Fibroblast of lung (primary cell): ENCODE measurements around the gene MMP14. TPM values are rescaled to one million over a fixed set of nuclear protein-coding genes. Genes with fewer than 3 reads are reported as not detected.
A peak's percentile ranks its signal among the peaks of the same experiment; 100 is the strongest.

Experiments
- DNase-seq, 2 donors: peaks; one replicate each; pipeline versions ENCODE4 v3.0.0 to v3.0.0-alpha.2; 2010; ENCODE audit warnings: low read depth in 2 of 2
- H2AFZ ChIP-seq: 2 replicates; pipeline ENCODE4 v1.5.1; 2012; ENCODE audit warnings: low read length, control low read depth, inconsistent platforms
- H3K27ac ChIP-seq: 2 replicates; pipeline ENCODE4 v1.5.1; 2011; ENCODE audit warnings: low read length, control low read depth; ENCODE audit not compliant: insufficient read depth
- H3K27me3 ChIP-seq: 2 replicates; pipeline ENCODE4 v1.5.1; 2011; ENCODE audit warnings: mild to moderate bottlenecking, low read length; ENCODE audit not compliant: control insufficient read depth, insufficient read depth
- H3K36me3 ChIP-seq: 2 replicates; pipeline ENCODE4 v1.5.1; 2011; ENCODE audit warnings: low read length; ENCODE audit not compliant: control insufficient read depth, insufficient read depth
- H3K4me1 ChIP-seq: 2 replicates; pipeline ENCODE4 v1.5.1; 2011; ENCODE audit warnings: low read length; ENCODE audit not compliant: control insufficient read depth, insufficient read depth; ENCODE audit errors: extremely low read depth
- H3K4me2 ChIP-seq: 2 replicates; pipeline ENCODE4 v1.5.1; 2011; ENCODE audit warnings: low read length, control low read depth; ENCODE audit not compliant: insufficient read depth; ENCODE audit errors: extremely low read depth
- H3K4me3 ChIP-seq, 4 experiments: fragments of 200-600 bp in 1 of 4; sonication (generic) in 1 of 4; replicated peaks in 1 of 4; 2 replicates each; pipeline ENCODE4 v1.5.1; 2011 to 2016; ENCODE audit warnings: low read length in 4 of 4, low read depth in 3 of 4, mild to moderate bottlenecking in 3 of 4, control low read depth in 2 of 4, inconsistent platforms in 1 of 4, mixed read lengths in 1 of 4; ENCODE audit not compliant: insufficient read depth in 1 of 4; ENCODE audit errors: control extremely low read depth in 1 of 4
- H3K79me2 ChIP-seq: 2 replicates; pipeline ENCODE4 v1.5.1; 2012; ENCODE audit warnings: mild to moderate bottlenecking, low read length, inconsistent platforms; ENCODE audit not compliant: control insufficient read depth, insufficient read depth
- H3K9ac ChIP-seq: 2 replicates; pipeline ENCODE4 v1.5.1; 2011; ENCODE audit warnings: mild to moderate bottlenecking, low read length, control low read depth; ENCODE audit not compliant: insufficient read depth
- H3K9me3 ChIP-seq: 2 replicates; pipeline ENCODE4 v1.5.1; 2012; ENCODE audit warnings: low read depth, low read length; ENCODE audit not compliant: control insufficient read depth, insufficient read depth
- H4K20me1 ChIP-seq: 2 replicates; pipeline ENCODE4 v1.5.1; 2011; ENCODE audit warnings: low read length; ENCODE audit not compliant: control insufficient read depth, insufficient read depth; ENCODE audit errors: extremely low read depth
- CTCF ChIP-seq, 2 donors: IDR thresholded peaks in 1 of 2; conservative IDR thresholded peaks in 1 of 2; 1 replicate in 1 of 2; 2 replicates in 1 of 2; pipeline ENCODE4 v1.5.1; 2011 to 2012; ENCODE audit warnings: low read length in 2 of 2, control low read depth in 1 of 2, inconsistent platforms in 1 of 2, low read depth in 1 of 2, mild to moderate bottlenecking in 1 of 2
- EZH2 ChIP-seq: IDR thresholded peaks from 2 replicates; pipeline ENCODE4 v1.5.1; 2012; ENCODE audit warnings: low read length, control low read depth, mild to moderate bottlenecking; ENCODE audit errors: missing control alignments
- polyA plus RNA-seq, 2 donors: library from polyadenylated mRNA; depleted of rRNA in 1 of 2; stranded (reverse) in 1 of 2; unstranded in 1 of 2; fragments of >200 nt; gene quantifications; 2 replicates each; pipeline ENCODE4 v1.2.1, GENCODE V29; 2011 to 2012; ENCODE audit warnings: missing spikeins in 1 of 2
- total RNA-seq: library from RNA; depleted of rRNA; stranded (reverse); fragments of >200 nt; gene quantifications from 2 replicates; pipeline ENCODE4 v1.2.1, GENCODE V29; 2014

Gene MMP14
- total and polyA plus RNA-seq, 2 donors (not counting 1 experiment from before 2014, with no cell fraction given) = 375 to 397 TPM

GRCh38 chr14:22822016-22822570 is 14.3 kb upstream of the MMP14 start:
- Histone ChIP-seq H3K4me3 (peak overlapping the region in 2 of 4 experiments; percentile 27 to 29), H2AFZ (peak overlapping the region; percentile 2), H3K4me1 (peaks cover 12% of the 10 kb centered on the region), H3K27ac (peak overlapping the region; percentile 26), H3K4me2 (peak overlapping the region; percentile 39), H4K20me1 (no peaks in the 10 kb centered on the region), H3K79me2 (no peaks in the 10 kb centered on the region), H3K27me3 (no peaks in the 10 kb centered on the region), H3K36me3 (no peaks in the 10 kb centered on the region), H3K9ac (no peak overlapping the region), H3K9me3 (no peaks in the 10 kb centered on the region)
- TF ChIP-seq CTCF (conservative IDR thresholded peaks at IDR 0.05 in 1 of 2, IDR thresholded peaks at IDR 0.05 in 1 of 2; ENCODE audit: low read depth in 1 of 2, low read length in 2 of 2) = no peak
- no peak for TF ChIP-seq EZH2
- DNase-seq = no peak

- Histone ChIP-seq H3K9ac (peak overlapping the region; percentile 4), H3K4me2 (peak overlapping the region; percentile 63)
- peak; percentile 91 to 92 for DNase-seq
Observed at GRCh38 chr14:22822571-22823098, 13.8 kb upstream of the MMP14 start.

More at GRCh38 chr14:22822571-22823098, 13.8 kb upstream of the MMP14 start:
- no peaks in the 10 kb centered on the region for H3K27me3 ChIP-seq
- no peaks in the 10 kb centered on the region for H4K20me1 ChIP-seq
- no peaks in the 10 kb centered on the region for H3K9me3 ChIP-seq
- no peaks in the 10 kb centered on the region for H3K36me3 ChIP-seq
- H3K79me2 ChIP-seq = no peaks in the 10 kb centered on the region
- peak overlapping the region; percentile 2 for H2AFZ ChIP-seq
- peaks cover 12% of the 10 kb centered on the region for H3K4me1 ChIP-seq
- H3K27ac ChIP-seq = peak overlapping the region; percentile 36
- H3K4me3 ChIP-seq = peak overlapping the region in 2 of 4 experiments; percentile 37 to 50
- TF ChIP-seq CTCF (conservative IDR thresholded peaks at IDR 0.05 in 1 of 2, IDR thresholded peaks at IDR 0.05 in 1 of 2; ENCODE audit: low read depth in 1 of 2, low read length in 2 of 2) = peak; percentile 76 to 81
- no peak for TF ChIP-seq EZH2
